GM13976 (cell line): ENCODE measurements around the gene DNASE1L3.
"Not testable (repeated sequence)": the region's sequence is repeated elsewhere in the genome, so short reads cannot be mapped to it uniquely, and the experiment has no call there.

Experiments used
- DNase-seq: peaks from one replicate; pipeline ENCODE4 v3.0.0; 2012; ENCODE audit warnings: low spot score
- in situ Hi-C: fragments of 300-500 bp; cut with MboI; formaldehyde crosslinking; loops from one replicate; pipeline ENCODE4 v1.12.0; 2022; ENCODE audit warnings: low sequenced_read_pairs, mixed read lengths, inconsistent platforms; ENCODE audit not compliant: unreplicated experiment
- TF ChIP-seq, protein P1 (sequence below): IDR thresholded peaks from 2 replicates; pipeline ENCODE4 v1.5.1; 2012; ENCODE audit warnings: borderline replicate concordance, mild to moderate bottlenecking; ENCODE audit not compliant: insufficient read depth; ENCODE audit errors: extremely low read depth, missing control alignments, control extremely low read depth

DNASE1L3 gene

DNA sequence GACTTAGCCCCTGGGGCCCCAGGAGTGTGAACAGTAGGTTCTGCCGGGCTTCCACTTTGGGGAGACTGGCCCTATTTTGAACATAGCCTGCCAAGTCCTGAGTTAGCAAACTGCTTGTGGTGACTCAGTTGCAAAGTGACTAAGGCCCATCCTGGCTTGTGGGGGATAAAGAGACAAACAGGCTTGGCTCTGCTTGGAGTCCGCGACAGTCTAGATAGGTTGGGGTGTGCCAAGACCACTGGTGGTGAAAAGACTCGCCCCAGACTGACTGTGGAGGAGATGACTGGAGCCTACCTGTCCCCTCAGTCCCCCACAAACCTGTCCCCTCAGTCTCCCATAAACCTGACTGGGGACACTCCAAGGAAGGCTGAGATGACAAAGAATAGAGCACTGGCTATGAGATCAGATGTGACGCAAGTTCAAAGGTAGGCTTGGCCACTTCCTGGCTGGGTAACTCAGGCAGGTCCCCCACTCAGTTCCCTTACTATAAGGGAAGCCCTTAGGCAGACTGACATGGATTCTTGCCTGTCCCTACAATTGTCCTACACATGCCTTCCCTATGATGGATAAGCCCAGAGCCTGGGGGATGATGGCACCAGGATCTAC lies 4.3 kb downstream of the DNASE1L3 start:
- TF ChIP-seq, protein P1, sequence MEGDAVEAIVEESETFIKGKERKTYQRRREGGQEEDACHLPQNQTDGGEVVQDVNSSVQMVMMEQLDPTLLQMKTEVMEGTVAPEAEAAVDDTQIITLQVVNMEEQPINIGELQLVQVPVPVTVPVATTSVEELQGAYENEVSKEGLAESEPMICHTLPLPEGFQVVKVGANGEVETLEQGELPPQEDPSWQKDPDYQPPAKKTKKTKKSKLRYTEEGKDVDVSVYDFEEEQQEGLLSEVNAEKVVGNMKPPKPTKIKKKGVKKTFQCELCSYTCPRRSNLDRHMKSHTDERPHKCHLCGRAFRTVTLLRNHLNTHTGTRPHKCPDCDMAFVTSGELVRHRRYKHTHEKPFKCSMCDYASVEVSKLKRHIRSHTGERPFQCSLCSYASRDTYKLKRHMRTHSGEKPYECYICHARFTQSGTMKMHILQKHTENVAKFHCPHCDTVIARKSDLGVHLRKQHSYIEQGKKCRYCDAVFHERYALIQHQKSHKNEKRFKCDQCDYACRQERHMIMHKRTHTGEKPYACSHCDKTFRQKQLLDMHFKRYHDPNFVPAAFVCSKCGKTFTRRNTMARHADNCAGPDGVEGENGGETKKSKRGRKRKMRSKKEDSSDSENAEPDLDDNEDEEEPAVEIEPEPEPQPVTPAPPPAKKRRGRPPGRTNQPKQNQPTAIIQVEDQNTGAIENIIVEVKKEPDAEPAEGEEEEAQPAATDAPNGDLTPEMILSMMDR: no peak
- DNase-seq: no peak
- in situ Hi-C loops: no loop called here

DNA sequence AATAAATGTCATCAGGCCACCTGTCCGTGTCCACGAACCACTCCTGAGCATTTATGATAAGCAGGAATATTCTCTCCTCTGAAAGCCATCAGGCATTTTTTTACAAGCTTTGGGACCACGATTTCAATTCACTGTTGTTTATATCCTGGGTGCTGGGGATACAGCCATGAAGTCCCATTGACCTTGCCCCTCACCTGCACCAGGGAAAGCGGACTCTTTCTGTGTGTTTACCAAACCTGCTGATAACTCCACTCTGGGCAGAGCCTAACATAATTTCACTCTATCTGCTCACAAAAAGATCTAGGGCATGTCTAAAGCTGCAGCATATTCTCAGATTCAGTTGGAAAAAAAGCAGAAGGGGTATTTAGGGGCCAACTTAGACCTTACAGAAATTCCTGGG lies 4.8 kb downstream of the DNASE1L3 start:
- no peak for DNase-seq
- TF ChIP-seq, protein P1: no peak
- in situ Hi-C loops: no loop called here

DNA sequence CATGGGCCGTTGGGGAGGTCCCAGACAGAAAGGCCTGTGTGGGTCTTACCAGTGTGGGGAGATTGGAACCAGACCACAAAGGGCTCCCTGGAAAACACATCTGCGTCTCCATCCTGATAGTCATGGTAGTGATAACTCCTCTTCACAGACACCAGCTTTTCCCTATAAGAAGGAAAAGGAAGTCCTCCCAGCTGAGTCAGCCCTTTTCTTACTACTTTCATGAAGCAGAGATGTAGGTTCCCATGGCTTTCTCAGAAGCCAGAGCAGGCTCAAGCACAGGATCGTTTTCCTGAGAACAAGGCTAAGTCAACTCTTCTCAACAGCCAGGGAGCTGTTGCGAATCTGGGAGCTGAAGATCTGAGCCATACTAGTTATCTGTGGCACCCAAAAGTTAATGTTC lies 6.1 kb downstream of the DNASE1L3 start:
- TF ChIP-seq, protein P1: no peak
- no peak for DNase-seq
- in situ Hi-C loops: no loop called here

DNA sequence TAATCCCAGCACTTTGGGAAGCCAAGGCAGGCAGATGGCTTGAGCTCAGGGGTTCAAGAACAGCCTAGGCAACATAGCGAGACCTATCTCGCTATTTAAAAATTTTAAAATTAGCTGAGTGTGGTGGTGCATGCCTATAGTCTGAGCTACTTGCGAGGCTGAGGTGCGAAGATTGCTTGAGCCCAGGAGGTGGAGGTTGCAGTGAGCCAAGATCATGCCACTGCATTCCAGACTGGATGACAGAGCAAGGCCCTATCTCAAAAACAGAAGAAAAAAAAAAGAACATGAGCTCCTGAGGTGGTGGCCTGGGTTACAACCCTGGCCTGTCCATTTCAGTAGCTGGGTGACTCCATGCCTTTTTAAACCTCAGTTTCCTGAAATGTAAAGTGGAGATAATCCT lies 7.2 kb downstream of the DNASE1L3 start:
- DNase-seq: no peak
- in situ Hi-C loops: no loop called here
- TF ChIP-seq, protein P1: no peak

DNA sequence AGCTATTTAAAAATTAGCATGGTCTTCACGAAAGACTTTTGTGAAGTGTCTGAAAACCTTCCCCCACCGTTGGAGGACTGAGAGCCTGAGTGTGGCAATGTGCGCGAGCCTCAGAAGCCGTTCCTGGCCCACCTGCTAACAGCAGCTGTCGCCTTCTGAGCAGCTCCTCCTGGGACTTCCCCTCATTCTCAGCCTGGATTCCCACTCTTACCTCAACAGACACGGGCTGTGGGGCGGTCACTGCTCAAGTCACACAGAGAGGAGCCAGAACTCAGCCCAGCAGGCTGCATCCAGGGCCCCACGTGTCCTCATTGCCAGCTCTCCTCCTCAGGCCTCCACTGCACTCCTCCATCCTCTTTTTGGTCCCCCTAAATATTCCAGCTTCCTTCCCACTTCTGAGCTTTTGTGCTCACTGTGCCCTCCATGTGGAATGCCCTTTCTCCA lies 7.8 kb downstream of the DNASE1L3 start:
- in situ Hi-C loops: no loop called here
- TF ChIP-seq, protein P1: no peak
- peak; percentile 58 for DNase-seq

DNA sequence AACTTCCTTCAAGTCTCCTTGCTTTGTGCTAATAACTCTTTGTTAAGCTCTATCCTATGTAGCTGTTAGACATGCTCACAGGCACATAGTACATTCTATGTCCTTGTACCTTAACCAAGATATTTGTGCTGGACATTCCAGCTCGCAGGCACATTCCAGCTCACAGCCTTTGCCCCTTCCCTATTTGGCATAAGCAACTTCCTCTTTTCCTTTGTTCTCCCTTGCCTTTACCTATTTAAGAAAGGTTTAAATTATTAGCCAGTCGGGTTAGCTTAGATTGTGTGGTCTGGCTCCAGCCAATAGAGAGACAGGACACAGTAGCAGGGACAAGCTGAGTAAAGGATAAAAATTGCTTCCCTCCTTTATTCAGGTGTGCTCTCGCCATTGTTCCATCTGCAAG lies 9.3 kb downstream of the DNASE1L3 start:
- DNase-seq, in situ Hi-C loops: not testable (repeated sequence)

DNA sequence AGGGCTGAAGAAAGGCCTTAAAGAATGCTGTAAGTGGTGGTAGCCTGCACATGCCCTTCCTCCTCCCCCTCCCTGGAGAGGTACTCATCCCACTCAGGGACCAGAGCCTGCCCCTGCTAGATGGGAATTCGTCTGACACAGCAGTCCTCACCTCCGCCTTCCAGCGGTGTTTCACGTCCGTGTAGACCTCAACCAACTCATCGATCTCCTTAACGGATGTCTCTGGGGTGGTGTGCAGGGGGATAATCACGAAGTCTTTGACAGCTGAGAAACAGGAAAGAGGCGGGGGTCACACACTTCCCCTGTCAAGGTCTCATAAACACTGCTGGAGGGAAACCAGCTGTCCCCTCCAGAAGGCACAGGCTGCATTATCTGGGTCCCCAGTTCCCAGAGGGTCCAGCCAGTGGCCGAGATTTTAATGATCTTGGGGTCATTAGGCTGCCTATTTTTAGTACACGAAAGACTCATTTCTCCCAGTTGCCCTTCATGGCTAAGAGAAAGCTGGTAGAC lies 9.9 kb downstream of the DNASE1L3 start:
- in situ Hi-C loops: no loop called here
- peak; percentile 18 for DNase-seq
- TF ChIP-seq, protein P1: no peak
